GM20431 (cell line): ENCODE data around the gene CDC42SE1.

Experiments
- in situ Hi-C: fragments of 300-500 bp; cut with MseI, MboI; formaldehyde crosslinking; loops from one replicate; pipeline ENCODE4 v1.15.0; 2020; ENCODE audit warnings: low sequenced_read_pairs; ENCODE audit not compliant: unreplicated experiment

CDC42SE1 gene

DNA sequence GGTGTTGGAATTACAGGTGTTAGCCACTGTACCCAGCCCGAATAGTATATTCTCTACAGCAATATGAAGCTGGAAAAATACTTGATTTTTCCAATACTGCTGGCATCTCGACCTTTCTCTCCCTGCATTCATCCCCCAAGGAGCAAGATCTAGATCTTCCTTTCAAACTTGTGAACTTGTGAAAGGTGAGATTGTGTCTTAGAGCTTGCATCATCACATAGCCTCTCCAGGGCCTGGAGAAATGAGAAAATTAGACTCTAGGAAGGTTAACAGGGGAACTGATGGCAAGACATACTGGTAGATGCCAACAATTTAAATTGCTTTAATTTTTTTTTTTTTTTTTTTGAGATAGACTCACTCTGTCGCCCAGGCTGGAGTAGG, 49.1 kb downstream of the CDC42SE1 start:
- in situ Hi-C loops, result no loop called here

DNA sequence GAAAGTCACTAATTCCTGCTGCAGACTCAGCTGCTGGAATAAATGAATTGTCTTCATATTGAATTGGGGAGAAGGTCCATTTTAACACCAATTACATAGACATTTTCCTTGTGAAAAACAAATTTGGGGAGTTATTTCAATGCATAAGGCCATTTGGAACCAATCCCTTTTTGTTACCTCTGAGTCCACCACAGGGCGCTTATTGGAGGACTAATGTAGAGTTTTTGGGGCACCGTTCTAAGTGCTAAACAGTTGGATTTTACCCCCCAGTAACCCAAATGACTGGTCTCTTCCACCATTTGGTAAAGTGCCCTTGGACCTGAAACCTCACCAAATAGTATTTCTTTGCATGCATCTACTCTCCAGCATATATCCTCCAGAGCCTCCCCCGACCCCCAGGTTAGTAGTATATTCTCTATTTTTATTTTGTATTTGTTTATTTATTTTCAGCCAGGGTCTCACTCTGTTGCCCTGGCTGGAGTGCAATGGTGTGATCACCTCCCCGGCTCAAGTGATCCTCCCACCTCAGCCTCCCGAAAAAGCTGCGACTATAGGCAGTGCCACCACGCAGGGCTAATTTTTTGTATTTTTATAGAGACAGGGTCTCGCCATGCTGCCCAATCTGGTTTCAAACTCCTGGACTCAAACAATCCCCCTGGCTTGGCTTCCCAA, 49.6 kb downstream of the CDC42SE1 start:
- in situ Hi-C loops, result no loop called here

DNA sequence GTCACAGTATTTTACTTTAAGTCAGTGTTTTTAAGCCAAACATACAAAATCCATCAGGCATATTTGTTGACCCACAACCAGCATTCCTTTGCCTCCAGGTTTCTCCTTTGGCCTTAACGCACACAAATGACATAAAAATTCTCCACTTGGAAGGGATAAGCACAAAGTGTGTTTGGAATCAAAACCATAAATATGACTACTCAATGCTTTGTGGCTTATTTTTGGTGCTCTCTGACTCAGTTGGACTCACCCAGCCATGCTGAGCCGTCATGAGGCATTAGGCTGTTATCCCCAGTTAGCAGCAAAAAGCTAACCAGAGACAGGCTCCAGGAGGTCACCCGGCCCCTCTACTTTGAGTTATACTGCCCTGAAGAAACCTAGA, 50.2 kb downstream of the CDC42SE1 start:
- in situ Hi-C loops, result no loop called here

DNA sequence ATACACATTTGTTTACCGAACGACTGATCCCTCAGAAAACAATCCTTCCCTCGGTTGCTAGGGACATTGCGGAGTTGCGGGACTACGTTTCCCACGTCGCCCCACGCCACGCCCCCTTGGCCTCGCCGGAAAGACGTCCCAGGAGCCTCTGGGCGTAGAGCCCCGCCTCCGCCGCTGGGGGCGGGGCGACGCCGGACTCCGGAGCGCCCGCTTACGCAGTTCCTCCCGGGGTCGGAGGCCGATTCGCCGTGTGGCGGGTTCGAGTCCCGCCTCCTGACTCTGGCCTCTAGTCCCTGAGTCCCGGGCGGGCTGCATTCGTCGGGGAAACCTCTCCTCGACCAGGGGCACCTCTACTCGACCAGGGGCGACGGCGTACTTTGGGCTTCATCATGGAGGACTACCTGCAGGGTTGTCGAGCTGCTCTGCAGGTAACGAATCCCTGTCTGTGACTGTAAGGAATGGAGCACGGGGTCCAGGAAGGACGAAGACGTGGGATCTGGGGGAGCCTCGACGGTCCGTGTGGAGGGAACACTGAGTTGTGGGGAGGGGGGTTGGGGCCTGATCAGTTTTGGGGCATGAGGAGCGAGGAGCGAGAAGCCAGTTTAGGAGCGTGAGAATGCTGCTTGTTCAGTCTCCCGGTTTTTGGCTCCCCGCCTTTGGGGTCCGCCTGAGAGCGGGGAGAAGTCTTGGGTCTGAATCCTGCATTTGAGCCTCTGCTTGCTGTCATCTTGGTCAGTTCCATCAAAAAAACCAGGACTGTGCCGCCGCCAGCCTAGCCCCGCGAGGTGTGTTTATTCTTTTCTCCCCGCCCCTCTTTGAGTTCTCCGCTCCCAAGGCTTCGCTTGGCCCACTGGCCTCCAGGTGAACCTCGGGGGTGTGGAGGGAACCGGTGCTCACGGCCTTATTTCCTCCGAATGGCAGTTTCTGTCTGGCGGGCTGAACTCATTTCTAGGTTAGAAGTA, 50.9 kb downstream of the CDC42SE1 start, which contains the start of gene PRUNE1:
PRUNE1 (plus strand) TSS at position 206 of the 962 bp plus-strand sequence; CDS start at position 390, 184 bp downstream.
- in situ Hi-C loops, result no loop called here

DNA sequence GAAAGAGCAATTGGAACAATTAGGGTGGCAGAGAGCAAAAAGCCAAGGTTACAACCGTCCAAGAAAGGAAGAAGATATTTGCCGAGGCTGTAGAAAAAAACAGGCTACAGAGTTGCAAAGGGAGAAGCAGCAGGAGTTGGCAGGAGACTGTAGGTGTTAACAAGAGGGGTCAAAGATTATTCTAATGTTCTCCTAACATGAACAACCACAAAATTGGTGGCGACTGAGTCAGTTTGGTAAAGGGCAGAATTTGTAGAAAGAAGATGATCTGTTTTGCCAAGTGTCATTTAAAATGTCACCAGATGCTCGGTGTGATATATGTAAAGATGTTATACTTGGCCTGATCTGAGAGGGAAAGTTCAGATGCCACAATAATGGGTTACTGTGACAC, 51.6 kb downstream of the CDC42SE1 start:
- in situ Hi-C loops, result no loop called here

DNA sequence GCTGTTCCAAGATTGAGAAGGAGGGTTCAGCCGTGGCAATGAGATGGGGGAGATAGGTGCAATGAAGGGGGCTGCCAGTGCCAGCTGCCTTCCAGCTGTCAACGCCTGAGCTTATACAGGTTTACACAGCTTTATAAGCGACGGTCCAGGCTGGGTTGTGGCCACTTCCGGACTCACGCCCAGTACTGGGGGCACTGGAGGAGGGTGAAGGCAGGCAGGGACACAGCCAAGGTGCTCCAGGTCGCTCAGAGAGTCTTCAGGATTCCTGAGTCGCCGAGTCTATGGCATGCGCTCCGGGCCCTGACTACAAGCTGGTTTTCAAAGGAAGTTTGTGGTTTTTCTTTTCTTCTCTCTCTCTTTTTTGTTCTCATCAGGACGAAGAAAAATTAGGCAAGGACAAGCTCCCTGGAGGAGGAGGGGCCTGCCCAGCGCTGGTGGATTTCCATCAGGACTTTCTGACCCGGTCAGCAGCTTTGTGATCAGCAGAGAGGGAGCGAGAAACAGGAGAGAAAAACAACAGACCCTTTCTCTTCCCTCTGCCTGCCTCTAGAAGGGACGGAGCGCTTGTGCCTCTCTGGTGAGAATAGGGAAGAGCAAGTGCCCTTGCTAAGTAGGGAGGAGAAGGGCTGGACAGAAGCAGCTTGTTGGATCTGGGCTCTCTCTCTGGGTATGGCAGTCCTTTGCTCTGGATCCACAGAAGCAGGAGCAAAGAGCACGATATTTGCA, 52.9 kb downstream of the CDC42SE1 start, which contains the start of gene MINDY1:
MINDY1 (minus strand) TSS at position 576 of the 726 bp plus-strand sequence. CDS start 4,285 bp downstream, outside the sequence.
- in situ Hi-C loops, result no loop called here

DNA sequence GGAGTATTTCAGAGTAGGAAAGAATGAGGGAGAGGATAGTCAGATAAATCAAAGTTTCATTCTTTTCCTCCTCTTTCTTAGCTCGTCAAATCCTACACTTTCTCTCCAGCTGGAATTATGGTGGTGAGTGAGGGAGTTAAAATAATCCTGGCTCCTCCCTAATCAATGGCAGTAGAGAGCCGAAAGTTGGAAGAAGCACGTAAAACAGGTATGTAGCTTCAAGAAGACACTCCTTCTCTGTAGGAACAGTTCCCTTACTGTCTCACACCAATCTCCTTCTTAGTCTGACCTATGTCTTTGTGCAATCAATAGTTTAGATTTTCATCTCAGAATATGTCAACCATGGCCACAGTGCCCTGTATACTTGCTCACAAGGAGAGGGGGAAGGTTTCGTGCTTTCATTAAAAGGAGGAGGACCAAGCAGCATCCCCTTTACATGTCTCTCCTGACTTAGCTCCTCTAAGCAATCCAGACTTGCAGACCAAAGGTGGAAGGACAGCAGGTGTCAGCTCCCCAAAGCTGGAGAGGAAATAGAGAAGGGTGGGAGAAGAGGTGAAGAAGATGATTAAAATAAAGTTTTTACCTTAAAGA, 53.6 kb downstream of the CDC42SE1 start:
- in situ Hi-C loops, result no loop called here

DNA sequence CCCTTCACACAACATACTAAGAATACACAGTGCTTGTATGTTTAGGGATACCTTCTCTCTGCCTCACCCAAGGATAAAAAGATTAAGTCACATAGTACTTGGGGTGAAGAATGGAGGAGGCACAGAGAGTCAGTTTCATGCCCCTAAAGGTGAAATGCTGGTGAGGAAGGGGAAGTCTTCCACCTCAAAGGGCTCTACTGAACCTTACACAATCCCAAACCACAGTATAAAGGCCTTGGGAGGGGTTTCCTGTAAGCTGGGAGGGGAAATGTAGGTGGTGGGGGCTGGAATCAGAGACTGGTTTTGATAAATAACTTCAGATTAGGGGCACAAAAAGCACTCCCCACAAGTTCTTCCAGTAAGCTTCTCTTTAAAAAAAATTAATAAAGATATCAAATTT, 56.2 kb downstream of the CDC42SE1 start:
- in situ Hi-C loops, result no loop called here

DNA sequence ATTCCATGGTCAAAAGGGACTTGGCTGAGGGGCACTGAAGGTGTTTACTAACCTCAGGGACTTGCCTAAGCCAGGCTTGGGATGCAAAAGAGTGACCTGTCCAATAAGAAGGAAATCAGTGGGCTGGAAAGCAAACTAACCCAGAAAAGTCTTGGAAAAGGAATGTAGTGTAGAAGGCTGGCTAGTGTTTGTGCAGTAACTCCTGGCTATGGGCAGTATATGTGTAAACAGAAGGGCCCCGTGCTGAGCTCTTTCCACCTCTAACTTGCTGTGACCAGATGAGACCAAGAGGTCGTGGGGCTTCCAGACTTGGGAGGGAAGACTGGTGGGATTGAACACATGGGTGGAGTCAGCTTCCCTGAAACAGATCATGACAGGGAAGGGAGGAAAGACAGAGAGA, 56.8 kb downstream of the CDC42SE1 start:
- in situ Hi-C loops, result no loop called here

DNA sequence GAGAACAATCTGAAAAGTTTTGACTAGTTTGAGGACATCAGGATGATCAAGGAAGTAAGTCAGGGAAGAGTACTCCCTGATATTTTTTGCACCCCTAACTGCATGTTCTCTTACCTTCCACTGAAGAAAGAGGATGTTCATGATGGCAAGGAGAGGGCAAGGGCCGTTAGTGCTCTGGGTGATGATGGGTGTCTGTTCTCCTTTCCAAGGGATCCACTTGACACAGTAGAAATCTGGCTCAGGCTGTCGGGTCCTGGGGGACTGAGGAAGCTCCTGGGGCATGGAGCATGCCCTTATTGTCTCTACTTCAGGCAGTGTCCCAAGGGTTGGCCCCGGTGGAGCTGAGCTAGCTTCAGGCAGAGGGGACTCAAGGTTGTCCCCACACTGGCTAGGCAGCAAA, 57.4 kb downstream of the CDC42SE1 start:
- in situ Hi-C loops, result no loop called here

DNA sequence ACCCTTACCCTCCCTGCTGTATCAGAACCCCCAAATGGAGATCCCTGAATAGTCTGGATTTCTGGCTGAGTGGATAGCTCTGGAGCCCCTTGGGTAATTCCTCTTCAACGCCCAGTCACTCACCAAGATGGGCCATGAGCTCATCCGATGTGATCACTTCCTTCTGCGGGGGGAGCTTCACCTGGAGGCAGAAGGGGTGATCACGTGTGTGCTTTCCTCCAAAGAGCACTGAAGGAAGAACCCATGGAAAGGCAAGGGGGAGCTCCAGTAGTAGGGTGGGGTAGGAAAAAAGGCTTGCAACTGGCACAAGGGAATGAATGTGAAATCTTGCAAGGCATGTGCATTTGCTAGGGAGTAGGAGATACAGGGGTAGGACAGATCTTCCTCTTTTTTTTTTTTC, 57.8 kb downstream of the CDC42SE1 start:
- in situ Hi-C loops, result no loop called here
